ENCODE results near the gene HIP1. TPM values are rescaled to one million over a fixed set of nuclear protein-coding genes. Genes with fewer than 3 reads are reported as not detected.

The HIP1 gene
- total RNA-seq, 1 donor from 2014 or later: 4.1 TPM

Other genes starting within 250 kb of the HIP1 start
- 0.14 TPM in 1 of 2 replicates, not detected in the other for gene SPDYE5, start 246.6 kb downstream of the HIP1 start, total RNA-seq
- not detected in 2 replicates for gene CCL26, start 33.3 kb upstream of the HIP1 start, total RNA-seq
- not detected in 2 replicates for gene CCL24, start 74.9 kb upstream of the HIP1 start, total RNA-seq
- gene RHBDD2, start 140.1 kb upstream of the HIP1 start, total RNA-seq: 48.4 and 49.2 TPM in 2 replicates
- 69.4 and 75.0 TPM in 2 replicates for gene POR, start 176.2 kb upstream of the HIP1 start, total RNA-seq

Measured in activated CD4-positive, alpha-beta T cell treated with anti-CD3 and anti-CD28 coated beads, Interleukin-2, amount 10 ng/mL, durations not matched to agents 24 days and 14 days (primary cell).